Activated CD4-positive, alpha-beta T cell treated with anti-CD3 and anti-CD28 coated beads for 1 hour (primary cell): Measurements from ENCODE around the gene CORIN.
"Not testable (repeated sequence)": the region's sequence is repeated elsewhere in the genome, so short reads cannot be mapped to it uniquely, and the experiment has no call there.

Experiments used
- DNase-seq: peaks from one replicate; pipeline ENCODE4 v3.0.0-alpha.2; 2020

The CORIN gene

DNA sequence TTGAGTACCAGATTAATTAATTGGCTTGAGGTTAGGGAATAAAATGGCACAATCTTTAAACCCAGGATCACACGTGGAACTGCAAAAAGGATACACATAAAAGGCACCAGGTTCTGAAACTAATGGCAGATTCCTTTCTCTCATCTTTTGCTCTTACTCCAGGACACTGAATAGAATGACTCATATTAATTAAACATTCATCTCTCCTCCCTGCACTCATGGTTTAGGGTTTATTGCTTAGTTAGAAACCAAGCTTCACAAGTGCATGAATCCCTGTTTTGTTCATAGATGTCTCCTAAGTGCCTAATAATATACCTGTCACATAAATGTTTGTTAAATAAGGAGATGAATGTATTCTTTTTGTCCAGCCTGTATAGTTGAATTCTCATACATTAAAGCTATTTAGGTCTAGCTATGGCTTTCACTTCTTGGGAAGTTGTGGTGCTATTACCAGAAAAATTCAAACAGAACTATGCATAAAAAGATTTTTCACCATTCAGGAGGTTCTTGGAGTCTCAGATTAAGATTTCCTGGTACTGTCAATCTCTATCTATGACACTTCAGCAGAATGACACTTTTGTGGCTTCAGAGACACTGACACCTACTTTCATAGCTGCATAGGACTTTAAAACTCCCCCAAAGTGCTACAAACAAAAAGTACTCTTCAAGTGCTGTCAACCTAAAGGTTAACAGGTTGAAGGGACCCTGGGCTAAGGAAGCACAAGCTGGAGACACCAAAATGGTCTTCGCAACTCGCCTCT, 7.4 kb downstream of the CORIN start:
- no peak for DNase-seq

DNA sequence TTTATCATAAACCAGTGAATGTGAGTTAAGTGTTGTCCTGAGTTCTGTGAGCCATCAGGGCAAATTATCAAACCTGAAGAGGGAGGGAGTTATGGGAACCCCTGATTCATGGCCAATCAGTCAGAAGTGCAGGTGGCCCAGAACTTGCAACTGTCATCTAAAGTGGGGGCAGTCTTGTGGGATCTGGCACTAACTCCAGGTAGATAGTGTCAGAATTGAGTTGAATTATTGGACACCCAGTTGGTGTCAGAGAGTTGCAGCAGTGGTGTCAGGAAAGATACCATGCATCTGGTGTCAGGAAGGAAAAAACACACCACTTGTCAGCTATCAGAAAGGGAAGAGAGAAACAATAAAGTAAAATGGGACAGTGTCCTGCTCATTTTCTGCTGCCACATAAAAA, 8.4 kb downstream of the CORIN start:
- DNase-seq = no peak

DNA sequence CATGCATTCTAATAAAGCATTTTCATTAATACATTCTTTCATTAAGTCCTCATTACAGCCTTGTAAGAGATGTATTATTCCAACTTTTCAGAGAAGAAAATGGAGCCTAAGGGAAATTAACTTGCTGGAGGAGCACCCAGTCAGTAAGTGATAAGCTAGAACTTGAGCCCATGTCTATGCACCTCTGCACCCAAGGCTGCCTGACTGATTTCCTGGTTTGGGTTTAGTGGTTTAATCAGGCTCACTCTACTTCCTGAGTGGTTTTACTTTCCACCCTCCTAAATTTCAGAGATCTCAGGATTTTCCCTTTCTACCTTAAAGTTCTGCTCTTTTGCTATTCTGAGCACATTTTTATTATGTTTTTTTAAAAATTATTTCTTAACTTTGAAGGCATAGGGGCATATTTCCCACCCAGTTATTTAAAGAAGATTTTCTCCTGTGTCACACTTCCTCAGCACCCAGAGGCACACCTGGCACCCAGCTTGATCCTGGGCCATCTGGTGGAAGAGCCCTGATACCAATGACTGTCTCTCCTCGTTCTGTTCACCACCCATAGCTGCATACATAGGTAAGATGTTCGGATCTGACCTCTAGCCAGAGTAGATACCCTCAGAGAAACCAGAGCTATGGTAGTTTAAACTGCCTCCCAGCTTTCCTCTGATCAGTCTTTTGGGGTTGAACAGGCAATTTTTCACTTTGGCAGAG, 10.4 kb downstream of the CORIN start:
- DNase-seq = no peak

DNA sequence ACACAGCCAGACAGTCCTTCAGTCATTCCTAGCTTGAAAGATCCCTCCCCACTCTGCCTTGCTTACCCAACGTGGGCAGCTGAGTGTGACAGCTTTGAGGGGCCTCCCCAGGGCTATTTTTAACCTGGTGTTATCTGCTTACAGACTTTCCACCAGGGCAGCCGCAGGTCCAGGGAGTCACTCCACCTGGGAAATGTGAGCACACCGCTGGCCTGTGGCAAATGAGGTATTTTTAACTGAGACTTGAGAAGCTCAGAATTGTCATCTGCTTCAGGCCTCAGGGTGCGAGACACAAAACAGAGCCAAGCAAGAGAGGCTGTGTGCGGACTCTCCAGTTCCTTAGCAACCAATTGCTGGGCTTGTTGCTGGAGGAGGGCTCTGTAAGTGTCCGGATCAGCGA, 13.0 kb downstream of the CORIN start:
- no peak for DNase-seq

DNA sequence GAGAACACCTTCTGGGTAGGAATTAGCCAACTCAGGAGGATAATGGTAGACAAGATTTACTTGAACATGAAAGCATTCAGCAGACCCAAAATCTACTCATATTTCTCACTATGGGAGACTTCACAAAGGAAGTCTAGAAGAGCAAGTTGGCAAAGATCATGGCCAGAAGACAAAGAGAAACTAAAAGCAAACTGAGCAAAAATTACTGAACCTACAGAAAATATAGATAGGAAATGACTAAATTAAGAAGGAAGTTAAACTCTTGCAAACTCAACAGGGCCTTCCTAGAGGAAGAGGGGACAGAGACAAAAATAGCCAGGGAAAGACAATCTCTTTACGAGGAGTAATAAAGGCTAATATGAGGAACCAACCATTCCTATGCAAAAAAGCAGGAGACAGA, 18.7 kb downstream of the CORIN start:
- no peak for DNase-seq

DNA sequence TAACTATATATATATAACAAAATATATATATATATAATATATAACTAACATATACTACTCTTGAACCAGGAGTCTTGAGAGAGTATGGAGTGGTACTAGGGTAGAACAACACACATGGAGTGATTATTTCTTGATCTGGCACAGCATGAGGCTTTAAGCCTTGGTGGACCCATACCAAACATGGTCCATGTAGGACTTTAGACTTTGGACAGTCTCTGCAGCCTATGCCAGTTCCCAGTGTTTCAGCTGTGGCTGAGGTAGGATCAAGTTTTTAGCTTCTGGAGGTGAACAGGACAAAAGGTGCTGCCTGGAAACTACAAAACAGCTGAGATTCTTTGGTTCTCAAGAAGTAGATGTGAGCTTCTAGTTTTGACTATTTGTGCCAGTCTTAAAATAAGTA, 20.6 kb downstream of the CORIN start:
- DNase-seq = no peak

DNA sequence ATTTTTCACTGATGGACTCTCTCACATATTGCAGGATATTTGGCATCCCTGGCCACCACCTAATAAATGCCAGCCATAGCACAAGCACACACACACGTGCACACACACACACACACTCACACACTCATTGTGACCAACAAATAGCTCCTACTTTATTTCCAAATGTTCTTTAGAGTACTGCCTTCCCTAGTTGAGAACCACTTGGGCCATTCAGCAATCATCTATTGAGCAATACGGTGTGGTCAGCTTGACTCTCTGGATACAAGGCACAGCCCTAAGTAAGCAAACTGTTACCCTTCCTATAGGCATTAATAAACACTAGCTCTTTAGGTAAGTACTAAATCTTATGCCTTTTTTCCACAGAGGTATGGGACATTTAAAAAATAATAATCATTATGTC, 21.1 kb downstream of the CORIN start:
- no peak for DNase-seq

DNA sequence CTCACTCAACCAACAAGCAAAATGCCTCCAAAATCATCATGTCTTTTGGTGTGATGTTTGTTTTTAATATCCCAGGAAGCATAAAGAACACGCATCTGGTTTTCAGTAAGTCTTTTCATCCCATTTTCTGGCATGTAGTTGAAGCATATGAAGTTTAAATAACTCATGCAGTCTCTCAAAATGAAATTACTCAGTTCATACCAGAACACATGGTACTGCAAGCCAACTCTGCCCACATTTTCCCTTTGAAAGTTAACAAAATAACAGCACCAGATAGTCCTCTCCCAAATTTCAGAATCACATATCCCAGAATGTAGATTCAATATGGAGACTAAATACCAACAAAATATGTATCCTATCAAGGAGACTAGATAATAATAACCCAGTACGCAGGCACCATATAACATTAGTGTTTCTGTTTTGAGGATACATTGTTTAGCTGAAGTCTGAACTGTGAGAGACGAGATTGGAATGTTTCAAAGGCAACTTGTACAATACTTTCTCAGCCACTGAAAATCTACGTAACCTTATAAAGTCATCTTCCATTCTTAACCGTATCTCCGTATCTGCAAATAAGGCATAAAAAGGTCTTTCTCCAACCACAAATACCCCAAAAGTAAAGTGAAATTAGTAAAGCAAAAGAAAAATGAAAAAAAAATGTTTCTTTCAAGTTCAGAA, 23.1 kb downstream of the CORIN start:
- DNase-seq = no peak

DNA sequence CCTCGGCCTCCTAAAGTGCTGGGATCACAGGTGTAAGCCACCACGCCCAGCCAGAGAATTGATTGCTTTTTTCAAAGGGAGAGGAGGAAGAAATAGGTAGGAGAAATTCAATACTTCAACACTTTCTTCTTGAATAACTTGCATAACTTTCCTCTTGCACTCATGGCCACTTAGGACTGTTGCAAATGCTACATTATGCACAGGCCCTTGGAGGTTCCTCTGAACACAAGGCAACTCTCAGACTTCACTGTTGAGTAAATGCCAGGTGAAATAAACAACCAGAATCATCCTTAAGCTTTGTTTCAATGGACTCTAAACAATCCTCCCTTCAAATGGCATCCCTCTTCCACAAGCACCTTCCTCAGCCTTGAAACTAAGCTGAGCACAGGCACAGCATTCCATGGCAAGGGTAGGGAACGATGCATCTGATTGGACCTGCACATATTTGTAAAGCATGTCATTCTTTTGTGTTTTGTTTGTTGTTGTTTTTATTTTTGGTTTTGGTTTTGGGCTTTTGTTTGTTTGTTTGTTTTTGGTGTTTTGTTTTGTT, 28.1 kb downstream of the CORIN start:
- DNase-seq = no peak

DNA sequence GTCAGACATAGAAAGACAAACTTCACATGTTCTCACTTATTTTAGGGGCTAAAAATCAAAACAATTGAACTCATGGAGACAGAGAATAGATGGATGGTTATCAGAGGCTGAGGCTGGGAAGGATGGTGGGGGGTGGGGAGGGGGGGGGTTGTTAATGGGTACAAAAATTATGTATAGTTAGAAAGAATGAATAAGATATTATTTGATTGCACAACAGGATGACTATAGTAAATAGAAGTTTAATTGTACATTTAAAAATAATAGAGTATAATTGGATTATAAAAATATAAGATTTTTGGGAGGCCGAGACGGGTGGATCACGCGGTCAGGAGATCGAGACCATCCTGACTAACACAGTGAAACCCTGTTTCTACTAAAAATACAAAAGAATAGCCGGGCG, 33.3 kb downstream of the CORIN start:
- DNase-seq = no peak

DNA sequence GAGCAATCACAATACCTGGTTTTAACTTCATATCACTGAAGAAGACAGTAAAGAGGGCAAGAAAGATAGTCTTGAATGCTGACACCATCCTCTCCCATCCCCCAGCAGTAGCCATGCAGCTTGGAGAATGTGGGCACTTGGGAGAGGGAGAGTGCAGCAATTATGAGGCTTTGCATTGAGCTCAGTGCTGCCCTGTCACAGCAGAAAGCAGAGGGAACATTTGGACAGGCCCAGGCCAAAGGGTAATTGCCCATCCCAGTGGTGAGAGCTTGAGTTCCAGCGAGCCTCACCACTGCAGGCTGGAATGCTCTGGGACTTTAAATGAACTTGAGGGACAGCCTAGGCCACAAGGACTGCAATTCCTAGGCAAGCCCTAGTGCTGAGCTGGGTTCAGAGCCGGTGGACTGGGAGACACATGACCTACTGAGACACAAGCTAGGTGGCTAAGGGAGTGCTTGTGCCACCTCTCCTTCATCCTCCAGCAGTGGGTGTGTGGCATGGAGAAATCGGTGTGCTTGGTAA, 36.3 kb downstream of the CORIN start:
- no peak for DNase-seq

DNA sequence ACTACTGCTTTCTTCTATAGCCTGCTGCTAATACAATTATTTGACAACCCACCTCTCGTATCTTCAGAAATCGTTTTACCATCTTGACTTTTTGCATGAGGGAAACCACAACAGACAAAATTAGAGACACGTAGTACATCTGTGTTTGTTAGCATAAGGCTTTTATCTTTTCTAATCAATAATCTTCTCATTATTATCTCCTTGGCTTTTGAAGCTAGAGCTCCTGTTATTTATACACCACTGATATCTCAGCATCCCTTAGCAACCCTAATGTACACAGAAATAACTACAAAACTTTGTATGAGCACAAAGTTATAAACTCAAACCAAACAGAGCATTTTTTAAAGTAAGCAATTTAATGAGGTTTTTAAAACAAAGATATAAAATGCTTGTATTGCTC, 39.7 kb downstream of the CORIN start:
- DNase-seq = no peak

DNA sequence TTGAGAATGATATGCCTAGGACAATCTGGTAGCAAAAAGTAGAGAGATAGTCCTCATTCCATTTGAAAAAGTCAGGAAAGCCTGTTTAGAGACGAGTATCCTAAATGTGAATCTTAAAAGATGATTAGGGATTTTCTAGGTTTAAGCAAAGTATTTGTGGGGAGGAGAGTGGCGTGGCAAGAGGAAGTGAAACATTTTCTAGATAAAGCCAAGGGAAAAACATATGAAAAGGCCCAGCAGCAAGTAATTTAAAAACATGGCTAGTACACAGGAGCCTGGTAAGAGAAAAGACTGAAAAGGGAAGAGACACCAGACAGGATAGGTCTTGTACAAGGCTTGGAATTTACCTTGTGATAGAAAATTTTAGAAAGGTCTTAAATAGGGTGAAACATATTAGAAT, 45.9 kb downstream of the CORIN start:
- no peak for DNase-seq

DNA sequence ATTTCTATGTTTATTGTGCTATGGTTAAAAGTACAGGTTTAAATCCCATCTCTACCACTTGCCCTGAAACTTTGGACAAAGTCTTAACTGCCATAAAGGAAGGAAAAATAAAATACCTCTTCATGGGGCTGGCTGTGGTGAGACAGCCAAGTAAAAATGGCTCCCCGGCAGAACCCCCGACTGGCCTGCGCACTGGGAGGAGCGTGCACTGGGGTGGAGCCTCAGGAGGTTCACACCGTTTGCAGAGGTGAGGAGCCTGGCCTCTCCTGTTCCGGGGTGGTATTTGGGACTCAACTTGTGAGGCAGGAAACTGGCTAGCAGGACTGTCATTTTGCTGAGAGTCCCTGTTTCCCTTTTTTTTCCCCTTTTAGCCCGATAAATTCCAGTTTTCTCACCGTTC, 47.8 kb downstream of the CORIN start:
- DNase-seq = no peak

DNA sequence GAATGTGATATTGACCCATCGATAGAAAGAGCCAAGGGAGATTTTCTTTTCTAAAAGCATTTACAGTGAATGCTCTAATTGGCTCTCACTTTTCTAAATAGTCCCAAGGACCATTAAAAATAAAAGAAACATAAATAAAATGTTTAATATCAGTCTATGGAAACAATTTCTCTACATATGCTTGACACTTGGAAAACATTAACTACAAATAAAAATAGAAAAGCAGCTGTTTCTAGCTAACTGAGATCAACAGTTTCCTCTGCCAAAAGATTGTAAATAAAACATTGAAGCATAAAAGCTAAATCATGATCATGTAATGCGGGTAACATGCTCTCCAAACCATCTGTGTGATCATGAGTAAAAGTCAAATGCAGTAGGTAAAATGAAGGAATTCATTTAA, 49.7 kb downstream of the CORIN start:
- no peak for DNase-seq

DNA sequence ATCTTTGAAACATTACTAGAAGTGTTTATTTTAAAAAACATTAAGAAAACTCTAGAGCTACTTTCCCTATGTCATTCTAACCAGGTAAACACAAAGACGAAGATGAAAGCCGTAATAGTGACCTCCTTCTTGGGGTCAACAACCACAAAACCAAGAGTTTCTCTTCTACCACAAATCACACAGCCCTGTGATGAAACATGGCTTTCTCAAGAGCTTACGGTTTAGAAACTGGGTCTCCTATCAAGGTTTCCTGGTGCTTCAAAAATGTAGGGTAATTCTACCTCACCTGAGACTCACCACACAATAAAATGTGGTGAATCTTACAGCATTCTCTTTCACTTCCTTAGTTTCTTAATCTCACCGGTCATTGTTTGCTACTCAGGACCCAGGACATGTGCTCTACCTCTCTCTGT, 50.9 kb downstream of the CORIN start:
- DNase-seq = no peak

DNA sequence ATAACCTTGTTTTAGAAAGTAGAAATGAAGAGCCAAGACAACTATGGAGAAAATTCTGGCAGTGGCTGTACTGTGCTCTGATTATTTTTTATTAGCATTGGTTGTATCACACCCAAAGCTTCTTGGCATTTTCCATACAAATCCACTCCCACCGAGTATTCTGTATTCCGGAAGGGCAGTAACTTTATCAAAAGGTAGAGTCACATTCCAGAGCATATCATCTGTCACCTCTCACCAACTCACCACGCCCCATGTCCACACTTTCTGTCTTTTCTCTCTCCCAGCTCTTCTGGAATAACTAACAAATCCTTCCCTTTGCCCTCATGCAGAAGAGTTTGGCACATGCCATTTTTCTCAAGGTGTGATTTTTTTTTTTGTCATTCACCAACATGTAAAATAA, 52.7 kb downstream of the CORIN start:
- DNase-seq = no peak

DNA sequence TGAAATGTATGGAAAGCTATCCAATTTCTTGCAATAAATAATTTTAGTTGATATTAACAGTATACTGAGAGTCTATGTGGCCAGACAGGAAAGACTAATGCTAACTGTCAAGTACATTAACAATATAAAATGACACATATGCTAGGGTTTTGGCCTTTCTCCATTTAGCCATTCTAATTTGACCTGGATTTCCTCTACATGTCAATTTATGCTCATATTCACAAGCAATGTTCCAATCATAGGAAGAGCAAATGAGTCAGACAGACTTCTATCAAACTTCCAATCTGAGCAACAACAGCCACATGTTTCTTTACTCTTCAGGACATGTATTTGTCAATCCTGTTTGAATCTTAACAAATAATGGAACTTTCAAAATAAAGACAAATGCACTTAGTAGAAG, 53.6 kb downstream of the CORIN start:
- DNase-seq = no peak

DNA sequence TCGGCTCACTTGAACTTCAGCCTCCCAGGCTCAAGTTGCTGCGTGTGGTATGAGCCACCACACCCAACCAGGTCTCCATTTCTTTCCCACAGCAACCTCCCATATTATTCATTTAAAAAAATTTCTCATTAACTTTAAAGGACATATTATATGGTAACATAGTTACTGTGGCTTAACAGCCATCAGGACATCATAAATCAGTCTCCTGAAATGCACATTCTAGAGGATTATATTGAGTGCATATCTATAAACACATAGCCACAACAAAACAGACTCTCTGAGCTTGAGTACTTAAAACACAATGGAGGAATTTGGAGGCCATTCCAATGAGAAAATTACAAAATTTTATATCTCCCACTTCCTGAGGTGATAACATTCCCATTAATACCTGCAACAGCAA, 61.5 kb downstream of the CORIN start:
- DNase-seq = no peak

DNA sequence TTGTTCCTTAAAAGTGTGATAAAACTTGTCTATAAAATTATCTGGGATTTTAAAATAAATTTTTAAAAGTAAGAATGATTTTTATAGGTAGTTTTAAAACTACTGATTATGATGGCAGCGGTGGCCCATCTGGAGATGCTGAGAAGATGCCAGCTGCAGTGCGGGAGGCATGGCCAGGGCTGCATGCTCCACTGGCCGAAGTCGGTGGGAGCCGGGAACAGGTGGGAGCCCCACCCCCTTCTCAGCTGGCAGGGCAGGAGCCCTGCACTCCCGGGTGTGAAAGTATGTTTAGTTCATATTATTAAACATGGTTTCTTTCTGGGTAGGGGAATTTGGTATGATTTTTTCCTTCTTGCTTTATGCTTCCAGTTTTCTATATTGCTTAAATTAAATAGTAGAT, 63.8 kb downstream of the CORIN start:
- no peak for DNase-seq

DNA sequence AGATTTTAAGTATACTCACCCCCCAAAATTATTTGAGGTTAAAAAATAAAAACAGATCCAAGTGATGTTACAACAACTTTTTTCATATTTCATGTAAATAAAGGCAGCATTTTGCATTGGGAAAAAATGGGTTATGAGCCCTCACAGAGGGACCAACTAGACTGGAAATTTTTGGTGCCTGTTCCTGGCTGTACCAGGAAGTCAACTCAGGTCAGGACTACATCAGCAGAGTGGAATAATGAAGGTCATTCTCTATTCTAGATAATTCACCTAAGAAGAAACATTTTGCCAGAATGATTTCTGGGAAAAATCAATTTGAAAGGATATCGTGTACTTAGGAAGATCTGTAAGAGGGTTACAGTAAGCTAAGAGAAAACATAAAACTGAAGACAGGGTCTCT, 66.8 kb downstream of the CORIN start:
- no peak for DNase-seq

DNA sequence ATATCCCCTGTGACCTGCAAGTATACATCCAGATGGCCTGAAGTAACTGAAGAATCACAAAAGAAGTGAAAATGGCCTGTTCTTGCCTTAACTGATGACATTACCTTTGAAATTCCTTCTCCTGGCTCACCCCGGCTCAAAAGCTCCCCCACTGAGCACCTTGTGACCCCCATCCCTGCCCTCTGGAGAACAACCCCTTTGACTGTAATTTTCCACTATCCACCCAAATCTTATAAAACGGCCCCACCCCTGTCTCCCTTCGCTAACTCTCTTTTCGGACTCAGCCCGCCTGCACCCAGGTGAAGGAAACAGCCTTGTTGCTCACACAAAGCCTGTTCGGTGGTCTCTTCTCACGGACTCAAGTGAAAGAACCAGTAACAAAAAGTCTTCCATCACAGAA, 69.9 kb downstream of the CORIN start:
- not testable (repeated sequence) for DNase-seq

DNA sequence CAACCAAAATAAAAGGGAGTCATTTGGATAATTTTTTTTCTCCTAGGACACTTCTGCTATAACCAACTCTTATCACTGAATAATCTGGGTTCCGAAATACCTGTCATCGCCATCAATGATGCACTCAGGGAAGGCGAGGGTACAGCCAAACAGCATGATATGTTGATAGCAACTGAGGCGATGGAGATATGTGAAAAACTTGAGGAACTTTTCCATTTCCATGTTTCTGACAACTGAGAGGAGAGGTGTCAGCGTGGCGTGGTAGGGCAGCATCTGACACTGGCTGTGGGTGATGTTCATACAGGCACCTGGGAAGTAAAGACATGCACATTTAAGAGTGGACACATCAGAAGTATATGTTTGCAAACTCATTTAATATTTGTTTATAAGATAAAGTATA, 74.6 kb downstream of the CORIN start:
- no peak for DNase-seq
